Measurements from ENCODE around the gene HACD1.

Gene HACD1

GRCh38 chr10:17580885-17581284 lies 36.3 kb downstream of the HACD1 start:
- DNase-seq (ENCODE audit: low read depth) = no peak

DNA sequence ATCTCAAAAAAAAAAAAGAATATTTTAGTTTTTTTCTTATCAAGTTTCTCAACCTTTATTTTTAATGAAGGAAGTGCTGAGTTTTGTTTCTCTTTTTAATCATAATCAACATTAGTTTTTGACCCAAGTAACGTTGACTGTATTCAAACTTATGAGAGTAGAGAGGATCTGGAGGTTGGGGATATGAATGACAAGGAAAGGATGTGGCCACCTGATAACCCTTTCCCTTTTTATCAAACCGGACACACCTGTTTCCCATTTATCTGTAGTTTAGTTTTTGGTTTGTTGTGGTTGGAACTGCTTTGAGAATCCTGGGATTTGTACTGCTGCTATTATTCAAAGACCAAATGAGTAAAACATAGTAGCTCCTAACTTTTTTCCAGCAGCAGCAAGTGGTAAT lies 38.6 kb downstream of the HACD1 start:
- DNase-seq (ENCODE audit: low read depth) = no peak

DNA sequence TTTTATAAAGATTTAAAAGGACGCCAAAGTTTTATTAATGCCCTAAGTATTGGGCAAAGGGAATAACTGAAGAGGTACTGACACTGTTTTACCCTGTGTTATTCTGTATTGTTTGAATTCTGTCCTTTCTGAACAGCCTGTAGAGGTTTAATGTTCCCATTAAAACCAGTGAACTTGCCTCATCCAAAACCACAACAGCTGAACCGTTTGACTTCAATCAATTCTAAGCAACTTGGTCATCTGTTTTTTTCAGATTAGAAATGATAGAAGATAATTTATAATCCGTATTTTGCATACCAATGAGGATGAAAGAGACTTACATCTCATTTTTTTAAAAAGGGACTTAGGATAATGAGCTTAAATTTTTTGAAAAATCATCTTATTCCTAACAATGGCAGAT lies 40.4 kb downstream of the HACD1 start:
- no peak for DNase-seq (ENCODE audit: low read depth)

DNA sequence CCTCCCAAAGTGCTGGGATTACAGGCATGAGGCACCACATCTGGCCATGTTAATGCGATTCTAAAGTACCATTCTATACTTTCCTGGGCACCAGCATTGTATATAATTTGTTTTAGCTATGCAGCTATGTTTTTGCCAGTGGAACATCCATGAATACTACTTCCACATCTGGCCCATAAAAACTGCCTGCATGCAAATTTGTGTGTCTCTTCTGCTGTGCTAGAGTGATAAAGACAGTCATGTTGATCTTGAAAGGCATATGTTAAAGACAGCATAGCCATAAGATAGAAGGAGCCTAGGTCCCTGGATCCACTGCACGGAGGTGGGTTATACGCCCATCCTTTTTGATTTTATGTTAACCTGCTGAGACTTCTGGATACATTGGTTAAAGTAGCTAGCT lies 52.3 kb downstream of the HACD1 start:
- DNase-seq (ENCODE audit: low read depth) = no peak

GRCh38 chr10:17563452-17563851 lies 53.7 kb downstream of the HACD1 start:
- no peak for DNase-seq (ENCODE audit: low read depth)

GRCh38 chr10:17562614-17563013 lies 54.6 kb downstream of the HACD1 start:
- DNase-seq (ENCODE audit: low read depth) = no peak

DNA sequence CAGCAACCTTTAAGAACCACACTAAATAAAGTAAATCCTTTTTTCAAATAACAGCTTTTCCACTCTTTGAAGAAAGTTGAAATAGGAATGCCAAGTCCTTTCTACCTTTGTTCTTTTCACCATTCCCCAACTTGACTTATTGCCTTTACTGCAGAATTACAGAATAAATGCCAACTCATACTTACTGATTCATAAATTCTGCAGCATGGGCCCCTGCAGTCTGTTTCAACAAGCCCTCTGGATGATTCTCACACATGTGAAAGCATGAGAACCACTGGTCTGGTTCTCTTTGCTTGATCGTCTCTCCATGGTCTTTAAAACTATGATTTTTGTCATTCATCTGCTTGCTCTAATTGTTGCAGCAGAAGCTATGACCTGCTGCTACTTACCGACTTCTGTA lies 56.1 kb downstream of the HACD1 start:
- DNase-seq (ENCODE audit: low read depth) = no peak

DNA sequence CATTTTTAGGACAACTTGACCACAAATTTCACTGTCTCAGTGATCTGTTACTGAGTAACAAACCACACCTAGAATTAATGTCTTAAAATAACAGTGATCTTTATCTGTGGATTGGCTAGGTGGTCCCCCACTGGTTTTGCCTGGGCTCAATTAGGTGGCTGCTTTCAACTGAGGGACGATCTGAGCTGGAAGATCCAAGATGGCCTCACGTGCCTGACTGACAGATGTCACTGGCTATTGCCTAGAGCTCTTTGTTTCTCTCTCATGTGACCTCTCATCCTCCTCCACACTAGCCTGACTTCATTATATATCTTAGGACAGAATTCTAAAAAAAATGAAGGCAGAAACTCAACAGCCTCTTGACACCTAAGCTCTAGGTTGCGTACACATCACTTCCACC lies 59.7 kb downstream of the HACD1 start:
- DNase-seq (ENCODE audit: low read depth) = no peak

- DNase-seq (ENCODE audit: low read depth) = no peak
Measured at GRCh38 chr10:17548770-17549169, 68.4 kb downstream of the HACD1 start.

- DNase-seq (ENCODE audit: low read depth) = no peak
Measured at GRCh38 chr10:17548162-17548561, 69.0 kb downstream of the HACD1 start.

- no peak for DNase-seq (ENCODE audit: low read depth)
Measured at GRCh38 chr10:17547060-17547459, 70.1 kb downstream of the HACD1 start.

GRCh38 chr10:17544465-17544864 lies 72.7 kb downstream of the HACD1 start:
- DNase-seq (ENCODE audit: low read depth) = no peak
